HepG2 (cell line): Measurements from ENCODE around the gene TOPORS. TPM values are rescaled to one million over a fixed set of nuclear protein-coding genes. Genes with fewer than 3 reads are reported as not detected.

Experiments used
- CREM ChIP-seq, 2 experiments: sonication (generic) in 1 of 2; formaldehyde crosslinking in 1 of 2; IDR thresholded peaks; 2 replicates each; pipeline versions ENCODE4 v1.4.0 to v1.6.1; 2016 to 2020; ENCODE audit warnings: antibody characterized with exemption in 1 of 2, mild to moderate bottlenecking in 1 of 2, missing genetic modification reagents in 1 of 2
- NFKBIZ ChIP-seq: IDR thresholded peaks from 2 replicates; pipeline ENCODE4 v1.6.1; 2018; ENCODE audit warnings: missing genetic modification reagents, missing compliant biosample characterization
- RAD21 ChIP-seq: fragments of 450-650 bp; formaldehyde crosslinking; IDR thresholded peaks from 2 replicates; pipeline ENCODE4 v1.5.0; 2020; ENCODE audit warnings: mild to moderate bottlenecking
- RARA ChIP-seq: IDR thresholded peaks from 2 replicates; pipeline ENCODE4 v1.6.1; 2016; ENCODE audit warnings: missing genetic modification reagents, missing compliant biosample characterization
- SP5 ChIP-seq: IDR thresholded peaks from 2 replicates; pipeline ENCODE4 v1.6.1; 2016; ENCODE audit warnings: low read depth, borderline replicate concordance
- STAG1 ChIP-seq: sonication (generic); formaldehyde crosslinking; IDR thresholded peaks from 2 replicates; pipeline ENCODE4 v1.4.0; 2020; ENCODE audit warnings: missing genetic modification reagents
- ZNF101 ChIP-seq: sonication (generic); formaldehyde crosslinking; IDR thresholded peaks from 2 replicates; pipeline ENCODE4 v1.4.0; 2020; ENCODE audit warnings: mild to moderate bottlenecking, low read depth, missing genetic modification reagents, borderline replicate concordance
- ZNF282 ChIP-seq: fragments of 450-650 bp; IDR thresholded peaks from 2 replicates; pipeline ENCODE4 v1.6.1; 2018; ENCODE audit not compliant: partially characterized antibody
- ZNF558 ChIP-seq: sonication (generic); formaldehyde crosslinking; IDR thresholded peaks from 2 replicates; pipeline ENCODE4 v1.9.0; 2022; ENCODE audit warnings: mild to moderate bottlenecking, missing genetic modification reagents, borderline replicate concordance
- polyA plus RNA-seq, 8 experiments: library from polyadenylated mRNA; depleted of rRNA in 3 of 8; stranded (reverse) in 7 of 8; unstranded in 1 of 8; fragments of >200 nt; fragmentation: Illumina TruSeq in 4 of 8; extraction: Trizol in 4 of 8; gene quantifications; 2 replicates each; pipeline versions ENCODE4 v1.2.1 to v1.2.3, GENCODE V29; 2011 to 2016; ENCODE audit warnings: low read depth in 4 of 8, missing spikeins in 1 of 8, mixed read lengths in 1 of 8; ENCODE audit not compliant: insufficient read depth in 1 of 8
- total RNA-seq, 5 experiments: library from RNA; depleted of rRNA; stranded (reverse); fragments of >200 nt; fragmentation: Illumina TruSeq; extraction: Trizol; gene quantifications; 2 replicates each; pipeline ENCODE4 v1.2.3, GENCODE V29; 2016; ENCODE audit warnings: low read depth in 1 of 5
- TF ChIP-seq, protein P1 (sequence below): sonication (generic); formaldehyde crosslinking; IDR thresholded peaks from 2 replicates; pipeline ENCODE4 v1.9.0; 2022; ENCODE audit warnings: low read depth, missing genetic modification reagents
- TF ChIP-seq, protein P2 (sequence below): sonication (generic); formaldehyde crosslinking; IDR thresholded peaks from 2 replicates; pipeline ENCODE4 v1.4.0; 2020; ENCODE audit warnings: missing genetic modification reagents
- TF ChIP-seq, protein P3 (sequence below): sonication (generic); formaldehyde crosslinking; IDR thresholded peaks from 2 replicates; pipeline ENCODE4 v1.8.1; 2022; ENCODE audit warnings: mild to moderate bottlenecking, missing genetic modification reagents
- TF ChIP-seq, protein P4 (sequence below): sonication (generic); formaldehyde crosslinking; IDR thresholded peaks from 2 replicates; pipeline ENCODE4 v1.5.1; 2020; ENCODE audit warnings: mild to moderate bottlenecking, missing genetic modification reagents, borderline replicate concordance
- TF ChIP-seq, protein P5 (sequence below): sonication (generic); formaldehyde crosslinking; IDR thresholded peaks from 2 replicates; pipeline ENCODE4 v1.5.0; 2020; ENCODE audit warnings: mild to moderate bottlenecking, missing genetic modification reagents

TOPORS gene
- total and polyA plus RNA-seq, 2 of the 13 experiments (the other 11 are each of a cell fraction or from before 2014, with no cell fraction given): 6.8 to 19.6 TPM

DNA sequence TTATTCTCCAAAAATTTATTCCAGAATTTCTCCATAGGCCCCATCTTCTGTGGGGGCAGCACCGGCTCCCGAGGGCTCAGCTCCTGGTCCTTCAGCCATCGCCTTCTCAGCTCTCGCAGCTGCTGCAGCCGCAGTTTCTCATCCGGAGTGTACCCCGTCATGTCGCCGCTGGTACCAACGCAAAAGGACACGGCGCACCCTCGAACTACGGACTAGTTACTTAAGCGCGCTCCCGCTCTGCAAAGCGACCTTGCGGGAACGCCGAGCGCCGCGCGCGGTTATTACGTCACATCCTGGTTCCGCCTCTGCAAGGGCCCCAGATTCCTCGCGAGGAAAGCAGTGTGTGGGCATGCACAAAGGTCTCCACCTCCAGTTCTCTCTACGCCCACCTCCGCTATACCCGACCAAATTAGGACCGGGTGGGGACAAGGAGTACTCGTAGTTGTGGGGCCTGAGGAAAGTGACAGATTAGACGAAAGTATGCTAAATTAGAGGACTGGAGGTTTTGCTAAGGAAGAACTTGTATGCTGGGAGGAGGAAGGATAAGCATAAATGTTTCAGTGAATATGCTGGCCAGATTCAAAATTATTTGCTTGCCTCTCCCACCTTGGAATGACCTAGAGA, 20.6 kb upstream of the TOPORS start, which contains the start of gene NDUFB6 (continued):
- 0 out of 2 replicates have a peak, but pooled peaks have one; percentile 21 for TF ChIP-seq RAD21 (CRISPR knock-in tag)
- TF ChIP-seq CREM (IDR thresholded peaks at IDR 0.05): peak; percentile 98
- TF ChIP-seq CREM (CRISPR knock-in tag; IDR thresholded peaks at IDR 0.05): peak; percentile 83
- no peak for TF ChIP-seq ZNF101 (CRISPR knock-in tag)
- TF ChIP-seq, protein P1, sequence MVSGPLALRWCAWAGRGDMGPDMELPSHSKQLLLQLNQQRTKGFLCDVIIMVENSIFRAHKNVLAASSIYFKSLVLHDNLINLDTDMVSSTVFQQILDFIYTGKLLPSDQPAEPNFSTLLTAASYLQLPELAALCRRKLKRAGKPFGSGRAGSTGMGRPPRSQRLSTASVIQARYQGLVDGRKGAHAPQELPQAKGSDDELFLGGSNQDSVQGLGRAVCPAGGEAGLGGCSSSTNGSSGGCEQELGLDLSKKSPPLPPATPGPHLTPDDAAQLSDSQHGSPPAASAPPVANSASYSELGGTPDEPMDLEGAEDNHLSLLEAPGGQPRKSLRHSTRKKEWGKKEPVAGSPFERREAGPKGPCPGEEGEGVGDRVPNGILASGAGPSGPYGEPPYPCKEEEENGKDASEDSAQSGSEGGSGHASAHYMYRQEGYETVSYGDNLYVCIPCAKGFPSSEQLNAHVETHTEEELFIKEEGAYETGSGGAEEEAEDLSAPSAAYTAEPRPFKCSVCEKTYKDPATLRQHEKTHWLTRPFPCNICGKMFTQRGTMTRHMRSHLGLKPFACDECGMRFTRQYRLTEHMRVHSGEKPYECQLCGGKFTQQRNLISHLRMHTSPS (CRISPR knock-in tag): no peak
- peak; percentile 51; the same call in 1 of the 2 replicates for TF ChIP-seq SP5 (CRISPR knock-in tag)
- no peak for TF ChIP-seq STAG1 (CRISPR knock-in tag)
- TF ChIP-seq, protein P2, sequence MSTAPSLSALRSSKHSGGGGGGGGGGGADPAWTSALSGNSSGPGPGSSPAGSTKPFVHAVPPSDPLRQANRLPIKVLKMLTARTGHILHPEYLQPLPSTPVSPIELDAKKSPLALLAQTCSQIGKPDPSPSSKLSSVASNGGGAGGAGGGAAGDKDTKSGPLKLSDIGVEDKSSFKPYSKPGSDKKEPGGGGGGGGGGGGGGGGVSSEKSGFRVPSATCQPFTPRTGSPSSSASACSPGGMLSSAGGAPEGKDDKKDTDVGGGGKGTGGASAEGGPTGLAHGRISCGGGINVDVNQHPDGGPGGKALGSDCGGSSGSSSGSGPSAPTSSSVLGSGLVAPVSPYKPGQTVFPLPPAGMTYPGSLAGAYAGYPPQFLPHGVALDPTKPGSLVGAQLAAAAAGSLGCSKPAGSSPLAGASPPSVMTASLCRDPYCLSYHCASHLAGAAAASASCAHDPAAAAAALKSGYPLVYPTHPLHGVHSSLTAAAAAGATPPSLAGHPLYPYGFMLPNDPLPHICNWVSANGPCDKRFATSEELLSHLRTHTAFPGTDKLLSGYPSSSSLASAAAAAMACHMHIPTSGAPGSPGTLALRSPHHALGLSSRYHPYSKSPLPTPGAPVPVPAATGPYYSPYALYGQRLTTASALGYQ: no peak
- TF ChIP-seq, protein P3, sequence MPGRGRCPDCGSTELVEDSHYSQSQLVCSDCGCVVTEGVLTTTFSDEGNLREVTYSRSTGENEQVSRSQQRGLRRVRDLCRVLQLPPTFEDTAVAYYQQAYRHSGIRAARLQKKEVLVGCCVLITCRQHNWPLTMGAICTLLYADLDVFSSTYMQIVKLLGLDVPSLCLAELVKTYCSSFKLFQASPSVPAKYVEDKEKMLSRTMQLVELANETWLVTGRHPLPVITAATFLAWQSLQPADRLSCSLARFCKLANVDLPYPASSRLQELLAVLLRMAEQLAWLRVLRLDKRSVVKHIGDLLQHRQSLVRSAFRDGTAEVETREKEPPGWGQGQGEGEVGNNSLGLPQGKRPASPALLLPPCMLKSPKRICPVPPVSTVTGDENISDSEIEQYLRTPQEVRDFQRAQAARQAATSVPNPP (CRISPR knock-in tag): no peak
- TF ChIP-seq, protein P4, sequence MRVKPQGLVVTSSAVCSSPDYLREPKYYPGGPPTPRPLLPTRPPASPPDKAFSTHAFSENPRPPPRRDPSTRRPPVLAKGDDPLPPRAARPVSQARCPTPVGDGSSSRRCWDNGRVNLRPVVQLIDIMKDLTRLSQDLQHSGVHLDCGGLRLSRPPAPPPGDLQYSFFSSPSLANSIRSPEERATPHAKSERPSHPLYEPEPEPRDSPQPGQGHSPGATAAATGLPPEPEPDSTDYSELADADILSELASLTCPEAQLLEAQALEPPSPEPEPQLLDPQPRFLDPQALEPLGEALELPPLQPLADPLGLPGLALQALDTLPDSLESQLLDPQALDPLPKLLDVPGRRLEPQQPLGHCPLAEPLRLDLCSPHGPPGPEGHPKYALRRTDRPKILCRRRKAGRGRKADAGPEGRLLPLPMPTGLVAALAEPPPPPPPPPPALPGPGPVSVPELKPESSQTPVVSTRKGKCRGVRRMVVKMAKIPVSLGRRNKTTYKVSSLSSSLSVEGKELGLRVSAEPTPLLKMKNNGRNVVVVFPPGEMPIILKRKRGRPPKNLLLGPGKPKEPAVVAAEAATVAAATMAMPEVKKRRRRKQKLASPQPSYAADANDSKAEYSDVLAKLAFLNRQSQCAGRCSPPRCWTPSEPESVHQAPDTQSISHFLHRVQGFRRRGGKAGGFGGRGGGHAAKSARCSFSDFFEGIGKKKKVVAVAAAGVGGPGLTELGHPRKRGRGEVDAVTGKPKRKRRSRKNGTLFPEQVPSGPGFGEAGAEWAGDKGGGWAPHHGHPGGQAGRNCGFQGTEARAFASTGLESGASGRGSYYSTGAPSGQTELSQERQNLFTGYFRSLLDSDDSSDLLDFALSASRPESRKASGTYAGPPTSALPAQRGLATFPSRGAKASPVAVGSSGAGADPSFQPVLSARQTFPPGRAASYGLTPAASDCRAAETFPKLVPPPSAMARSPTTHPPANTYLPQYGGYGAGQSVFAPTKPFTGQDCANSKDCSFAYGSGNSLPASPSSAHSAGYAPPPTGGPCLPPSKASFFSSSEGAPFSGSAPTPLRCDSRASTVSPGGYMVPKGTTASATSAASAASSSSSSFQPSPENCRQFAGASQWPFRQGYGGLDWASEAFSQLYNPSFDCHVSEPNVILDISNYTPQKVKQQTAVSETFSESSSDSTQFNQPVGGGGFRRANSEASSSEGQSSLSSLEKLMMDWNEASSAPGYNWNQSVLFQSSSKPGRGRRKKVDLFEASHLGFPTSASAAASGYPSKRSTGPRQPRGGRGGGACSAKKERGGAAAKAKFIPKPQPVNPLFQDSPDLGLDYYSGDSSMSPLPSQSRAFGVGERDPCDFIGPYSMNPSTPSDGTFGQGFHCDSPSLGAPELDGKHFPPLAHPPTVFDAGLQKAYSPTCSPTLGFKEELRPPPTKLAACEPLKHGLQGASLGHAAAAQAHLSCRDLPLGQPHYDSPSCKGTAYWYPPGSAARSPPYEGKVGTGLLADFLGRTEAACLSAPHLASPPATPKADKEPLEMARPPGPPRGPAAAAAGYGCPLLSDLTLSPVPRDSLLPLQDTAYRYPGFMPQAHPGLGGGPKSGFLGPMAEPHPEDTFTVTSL (CRISPR knock-in tag): no peak
- TF ChIP-seq NFKBIZ (CRISPR knock-in tag): no peak
- no peak for TF ChIP-seq ZNF282
- TF ChIP-seq, protein P5, sequence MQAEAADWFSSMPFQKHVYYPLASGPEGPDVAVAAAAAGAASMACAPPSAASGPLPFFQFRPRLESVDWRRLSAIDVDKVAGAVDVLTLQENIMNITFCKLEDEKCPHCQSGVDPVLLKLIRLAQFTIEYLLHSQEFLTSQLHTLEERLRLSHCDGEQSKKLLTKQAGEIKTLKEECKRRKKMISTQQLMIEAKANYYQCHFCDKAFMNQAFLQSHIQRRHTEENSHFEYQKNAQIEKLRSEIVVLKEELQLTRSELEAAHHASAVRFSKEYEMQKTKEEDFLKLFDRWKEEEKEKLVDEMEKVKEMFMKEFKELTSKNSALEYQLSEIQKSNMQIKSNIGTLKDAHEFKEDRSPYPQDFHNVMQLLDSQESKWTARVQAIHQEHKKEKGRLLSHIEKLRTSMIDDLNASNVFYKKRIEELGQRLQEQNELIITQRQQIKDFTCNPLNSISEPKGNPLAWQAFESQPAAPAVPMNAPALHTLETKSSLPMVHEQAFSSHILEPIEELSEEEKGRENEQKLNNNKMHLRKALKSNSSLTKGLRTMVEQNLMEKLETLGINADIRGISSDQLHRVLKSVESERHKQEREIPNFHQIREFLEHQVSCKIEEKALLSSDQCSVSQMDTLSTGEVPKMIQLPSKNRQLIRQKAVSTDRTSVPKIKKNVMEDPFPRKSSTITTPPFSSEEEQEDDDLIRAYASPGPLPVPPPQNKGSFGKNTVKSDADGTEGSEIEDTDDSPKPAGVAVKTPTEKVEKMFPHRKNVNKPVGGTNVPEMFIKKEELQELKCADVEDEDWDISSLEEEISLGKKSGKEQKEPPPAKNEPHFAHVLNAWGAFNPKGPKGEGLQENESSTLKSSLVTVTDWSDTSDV (CRISPR knock-in tag): no peak
- 0 out of 2 replicates have a peak, but pooled peaks have one; percentile 5 for TF ChIP-seq RARA (CRISPR knock-in tag)
- no peak for TF ChIP-seq ZNF558
